CD4-positive, alpha-beta T cell treated with Interleukin-4 for 4 hours (primary cell): ENCODE data around the gene SHROOM2.
"Not testable (repeated sequence)": the region's sequence is repeated elsewhere in the genome, so short reads cannot be mapped to it uniquely, and the experiment has no call there.

Experiments used
- DNase-seq: peaks from one replicate; pipeline ENCODE4 v3.0.0-alpha.2; 2020

SHROOM2 gene, protein sequence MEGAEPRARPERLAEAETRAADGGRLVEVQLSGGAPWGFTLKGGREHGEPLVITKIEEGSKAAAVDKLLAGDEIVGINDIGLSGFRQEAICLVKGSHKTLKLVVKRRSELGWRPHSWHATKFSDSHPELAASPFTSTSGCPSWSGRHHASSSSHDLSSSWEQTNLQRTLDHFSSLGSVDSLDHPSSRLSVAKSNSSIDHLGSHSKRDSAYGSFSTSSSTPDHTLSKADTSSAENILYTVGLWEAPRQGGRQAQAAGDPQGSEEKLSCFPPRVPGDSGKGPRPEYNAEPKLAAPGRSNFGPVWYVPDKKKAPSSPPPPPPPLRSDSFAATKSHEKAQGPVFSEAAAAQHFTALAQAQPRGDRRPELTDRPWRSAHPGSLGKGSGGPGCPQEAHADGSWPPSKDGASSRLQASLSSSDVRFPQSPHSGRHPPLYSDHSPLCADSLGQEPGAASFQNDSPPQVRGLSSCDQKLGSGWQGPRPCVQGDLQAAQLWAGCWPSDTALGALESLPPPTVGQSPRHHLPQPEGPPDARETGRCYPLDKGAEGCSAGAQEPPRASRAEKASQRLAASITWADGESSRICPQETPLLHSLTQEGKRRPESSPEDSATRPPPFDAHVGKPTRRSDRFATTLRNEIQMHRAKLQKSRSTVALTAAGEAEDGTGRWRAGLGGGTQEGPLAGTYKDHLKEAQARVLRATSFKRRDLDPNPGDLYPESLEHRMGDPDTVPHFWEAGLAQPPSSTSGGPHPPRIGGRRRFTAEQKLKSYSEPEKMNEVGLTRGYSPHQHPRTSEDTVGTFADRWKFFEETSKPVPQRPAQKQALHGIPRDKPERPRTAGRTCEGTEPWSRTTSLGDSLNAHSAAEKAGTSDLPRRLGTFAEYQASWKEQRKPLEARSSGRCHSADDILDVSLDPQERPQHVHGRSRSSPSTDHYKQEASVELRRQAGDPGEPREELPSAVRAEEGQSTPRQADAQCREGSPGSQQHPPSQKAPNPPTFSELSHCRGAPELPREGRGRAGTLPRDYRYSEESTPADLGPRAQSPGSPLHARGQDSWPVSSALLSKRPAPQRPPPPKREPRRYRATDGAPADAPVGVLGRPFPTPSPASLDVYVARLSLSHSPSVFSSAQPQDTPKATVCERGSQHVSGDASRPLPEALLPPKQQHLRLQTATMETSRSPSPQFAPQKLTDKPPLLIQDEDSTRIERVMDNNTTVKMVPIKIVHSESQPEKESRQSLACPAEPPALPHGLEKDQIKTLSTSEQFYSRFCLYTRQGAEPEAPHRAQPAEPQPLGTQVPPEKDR (N-terminal part only)

DNA sequence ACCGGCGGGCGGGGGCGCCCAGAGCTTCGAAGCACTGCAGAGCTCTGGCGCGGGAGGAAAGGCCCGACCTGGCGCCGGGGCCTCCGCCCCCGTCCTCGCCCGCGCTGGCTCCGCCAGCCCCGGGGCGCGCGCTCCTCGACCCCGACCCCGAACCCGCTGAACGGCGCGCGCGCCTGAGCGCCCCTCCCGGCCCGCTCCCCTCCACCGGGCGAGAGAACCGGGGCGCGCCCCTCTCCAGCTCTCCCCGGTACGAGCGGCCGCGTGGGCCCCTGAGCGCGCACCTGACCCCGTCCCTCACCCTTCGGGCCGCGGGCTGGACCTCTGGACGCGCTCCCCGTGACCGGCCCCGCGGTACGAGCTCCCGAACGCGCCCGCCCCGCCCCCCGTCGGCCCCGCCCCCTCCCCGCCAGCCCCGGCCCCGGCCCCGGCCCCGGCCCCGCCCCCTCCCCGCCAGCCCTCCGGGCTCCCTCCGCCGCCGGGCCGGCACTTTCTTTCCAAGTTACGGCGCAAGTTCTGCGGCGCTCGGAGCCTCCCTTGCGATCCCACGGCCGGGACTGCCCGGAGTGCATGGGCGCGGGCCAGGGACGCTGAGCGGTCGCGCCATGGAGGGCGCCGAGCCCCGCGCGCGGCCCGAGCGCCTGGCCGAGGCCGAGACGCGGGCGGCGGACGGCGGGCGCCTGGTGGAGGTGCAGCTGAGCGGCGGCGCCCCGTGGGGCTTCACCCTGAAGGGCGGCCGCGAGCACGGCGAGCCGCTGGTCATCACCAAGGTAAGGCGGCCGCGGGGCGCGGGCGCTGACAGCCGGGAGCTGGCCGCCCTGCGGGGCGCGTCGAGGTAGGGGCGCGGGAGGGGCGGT is at the start of gene SHROOM2:
TSS of gene SHROOM2 (plus strand) at position 486 of the 854 bp plus-strand sequence. CDS start at position 603, 117 bp downstream.
- DNase-seq, result no peak

DNA sequence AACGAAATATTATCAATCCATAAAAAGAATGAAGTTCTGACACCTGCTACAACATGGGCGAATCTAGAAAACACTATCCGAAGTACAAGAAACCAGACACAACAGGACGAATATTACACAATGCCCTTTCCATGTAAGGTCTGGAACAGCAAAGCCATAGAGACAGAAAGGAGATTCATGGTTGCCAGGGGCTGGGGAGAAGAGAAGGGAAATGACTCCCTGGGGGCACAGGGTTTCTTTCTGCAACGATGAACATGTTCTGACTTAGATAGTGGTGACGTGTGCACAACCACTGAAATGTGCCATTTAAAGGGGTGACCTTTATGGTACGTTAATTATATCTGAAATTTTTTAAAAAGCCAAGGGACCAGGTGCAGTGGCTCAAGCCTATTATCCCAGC is 48.9 kb upstream of the SHROOM2 start:
- DNase-seq, result no peak

DNA sequence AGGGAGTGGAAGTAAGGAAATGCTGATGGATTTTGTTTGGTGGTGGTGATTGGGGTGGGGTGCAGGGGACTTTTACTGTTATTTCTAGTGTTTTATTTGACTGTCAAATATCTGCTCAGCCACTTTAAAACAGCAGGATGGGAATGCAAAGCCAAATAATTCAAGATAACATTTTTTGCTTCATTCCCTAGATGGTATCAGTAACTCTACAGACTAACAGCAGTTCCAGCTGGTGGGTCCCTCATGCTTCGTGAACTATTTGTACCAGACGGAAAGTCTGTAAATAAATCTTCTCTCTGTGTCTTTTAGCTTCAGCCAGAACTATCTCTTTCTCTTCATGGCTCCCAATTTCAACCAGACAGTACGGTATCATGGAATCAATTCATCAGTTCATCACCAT is 48.1 kb upstream of the SHROOM2 start:
- no peak for DNase-seq

DNA sequence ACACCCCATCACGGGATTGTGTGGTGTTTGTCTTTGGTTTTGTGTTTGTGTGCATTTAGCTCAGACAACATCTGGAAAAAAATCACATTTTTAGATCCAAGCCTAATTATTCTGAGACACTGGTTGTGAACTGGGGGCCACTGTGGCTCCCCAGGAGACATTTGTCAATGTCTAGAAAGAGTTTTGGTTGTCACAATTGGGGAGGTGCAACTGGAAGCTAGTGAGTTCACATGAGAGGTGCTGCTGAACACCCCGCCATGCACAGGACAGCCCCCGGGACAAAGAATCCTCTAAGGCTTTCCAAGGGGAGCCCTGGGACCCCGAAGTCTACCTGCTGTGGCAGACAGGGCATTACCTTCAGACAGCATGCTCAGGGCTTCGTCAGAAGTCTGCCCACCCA is 47.1 kb upstream of the SHROOM2 start:
- no peak for DNase-seq

DNA sequence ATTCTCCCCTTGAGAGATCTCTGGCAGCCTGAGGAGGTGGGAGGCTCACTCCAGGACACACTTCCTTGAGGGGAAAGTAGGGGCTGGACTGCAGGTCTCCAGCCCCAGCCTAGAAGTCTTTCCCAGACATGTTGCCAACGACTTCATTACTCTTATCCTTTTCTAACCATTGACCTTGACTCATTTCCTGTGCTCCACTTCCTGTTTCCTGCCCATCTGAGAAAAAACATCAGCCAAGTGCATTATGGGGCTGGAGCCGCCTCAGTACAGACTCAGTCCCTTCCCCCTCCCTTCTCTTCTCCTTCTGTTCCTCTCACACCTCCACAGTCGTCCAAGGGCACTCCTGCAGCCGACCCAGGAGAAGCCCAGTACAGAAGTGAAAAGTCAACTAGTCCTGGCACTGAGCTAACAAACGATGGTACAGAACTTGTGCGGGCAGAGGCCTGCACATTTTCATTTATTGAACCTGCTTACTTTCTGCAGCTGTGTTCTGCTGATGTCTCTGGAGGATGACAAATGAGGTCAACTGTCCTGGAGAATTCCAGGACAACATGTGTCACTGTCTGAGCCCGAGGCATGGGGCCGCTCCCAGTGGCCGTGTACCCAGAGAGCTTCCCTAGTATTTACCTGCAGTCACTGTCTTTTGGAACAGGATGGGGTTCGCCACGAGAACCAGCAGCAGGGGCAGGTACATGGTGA is 40.7 kb upstream of the SHROOM2 start:
- DNase-seq, result no peak

DNA sequence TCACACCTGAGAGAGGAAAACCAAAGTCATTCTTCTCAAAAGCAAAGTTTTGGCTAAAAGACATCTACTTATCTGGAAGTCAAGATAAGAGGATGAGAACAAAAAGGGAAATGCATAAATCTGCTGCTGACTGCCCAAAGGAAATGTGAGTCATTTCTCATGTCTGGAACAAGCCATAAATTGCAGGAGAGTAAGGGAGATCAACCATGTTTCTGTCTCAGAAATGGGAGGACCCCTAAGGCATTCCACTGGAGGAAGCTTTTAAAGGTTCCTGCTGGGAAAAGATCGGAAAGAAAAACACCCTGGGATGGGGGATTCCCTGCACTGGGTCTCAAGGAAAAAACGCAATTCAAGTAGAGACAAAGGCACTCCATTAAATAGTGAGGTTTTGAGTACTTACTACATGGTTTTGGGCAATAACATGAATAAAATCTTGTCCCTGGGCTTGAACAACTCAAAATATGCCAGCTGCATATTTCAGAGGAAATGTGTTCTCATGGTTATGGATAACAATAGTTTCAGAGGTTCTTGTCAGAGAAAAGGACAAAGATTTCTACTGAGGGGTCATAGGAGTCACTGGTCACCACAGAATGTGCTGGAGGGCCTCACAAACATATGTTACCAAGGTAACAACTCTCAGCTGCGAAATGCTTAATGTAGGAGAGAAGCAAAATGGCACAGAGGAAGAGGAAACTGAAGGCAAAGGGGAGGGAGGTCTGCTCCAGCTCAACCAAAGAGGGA is 39.9 kb upstream of the SHROOM2 start:
- no peak for DNase-seq

DNA sequence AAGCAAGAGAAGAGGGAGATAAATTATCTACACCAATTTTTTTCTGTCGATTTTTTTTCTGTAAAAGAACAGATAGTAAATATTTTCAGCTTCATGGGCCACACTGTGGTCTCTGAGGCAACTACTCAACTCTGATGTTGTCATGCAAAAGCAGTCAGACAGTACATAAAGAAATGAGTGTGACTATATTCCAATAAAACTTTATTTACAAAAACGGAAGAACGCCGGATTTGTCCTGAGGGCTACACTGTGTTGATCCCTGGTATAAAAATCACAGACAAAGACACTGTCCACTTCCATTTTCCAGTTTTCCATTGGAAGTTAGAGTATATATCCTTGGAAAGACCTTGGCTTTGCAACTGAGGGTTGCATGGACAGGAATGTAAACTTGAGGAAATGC is 38.6 kb upstream of the SHROOM2 start:
- no peak for DNase-seq

DNA sequence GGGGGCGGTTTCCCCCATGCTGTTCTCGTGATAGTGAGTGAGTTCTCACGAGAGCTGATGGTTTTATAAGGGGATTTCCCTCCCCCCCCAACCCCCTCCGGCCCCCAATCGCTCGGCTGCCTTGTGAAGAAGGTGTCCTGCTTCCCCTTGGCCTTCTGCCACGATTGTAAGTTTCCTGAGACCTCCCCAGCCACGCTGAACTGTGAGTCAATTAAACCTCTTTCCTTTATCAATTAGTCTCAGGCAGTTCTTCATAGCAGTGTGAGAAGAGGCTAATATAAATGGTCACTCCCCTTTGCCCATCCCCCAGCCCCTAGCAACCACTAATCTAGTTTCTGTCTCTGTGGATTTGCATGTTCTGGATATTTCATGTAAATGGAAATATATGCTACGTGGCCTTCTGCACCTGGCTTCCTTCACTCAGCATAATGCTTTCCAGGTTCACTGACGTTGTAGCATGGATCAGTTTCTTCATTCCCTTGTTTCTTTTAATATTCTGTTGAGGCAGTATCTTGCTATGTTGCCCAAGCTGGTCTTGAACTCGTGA is 37.0 kb upstream of the SHROOM2 start:
- DNase-seq, result no peak

DNA sequence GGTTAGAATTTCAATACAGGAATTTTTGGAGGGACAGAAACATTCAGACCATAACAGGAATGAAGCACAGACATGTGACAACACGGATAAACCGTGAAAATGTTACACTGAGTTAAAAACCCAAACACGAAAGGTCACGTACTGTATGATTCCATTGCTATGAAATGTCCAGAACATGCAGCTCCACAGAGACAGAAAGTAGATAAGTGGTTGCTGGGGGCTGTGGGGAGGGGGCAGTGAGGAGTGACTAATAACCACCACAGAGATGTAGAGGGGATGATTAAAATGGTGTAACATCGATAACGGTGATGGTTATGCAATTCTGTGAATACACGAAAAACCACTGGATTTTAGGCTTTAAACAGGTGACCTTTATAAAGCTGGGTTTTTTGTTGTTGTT is 28.9 kb upstream of the SHROOM2 start:
- DNase-seq, result no peak

DNA sequence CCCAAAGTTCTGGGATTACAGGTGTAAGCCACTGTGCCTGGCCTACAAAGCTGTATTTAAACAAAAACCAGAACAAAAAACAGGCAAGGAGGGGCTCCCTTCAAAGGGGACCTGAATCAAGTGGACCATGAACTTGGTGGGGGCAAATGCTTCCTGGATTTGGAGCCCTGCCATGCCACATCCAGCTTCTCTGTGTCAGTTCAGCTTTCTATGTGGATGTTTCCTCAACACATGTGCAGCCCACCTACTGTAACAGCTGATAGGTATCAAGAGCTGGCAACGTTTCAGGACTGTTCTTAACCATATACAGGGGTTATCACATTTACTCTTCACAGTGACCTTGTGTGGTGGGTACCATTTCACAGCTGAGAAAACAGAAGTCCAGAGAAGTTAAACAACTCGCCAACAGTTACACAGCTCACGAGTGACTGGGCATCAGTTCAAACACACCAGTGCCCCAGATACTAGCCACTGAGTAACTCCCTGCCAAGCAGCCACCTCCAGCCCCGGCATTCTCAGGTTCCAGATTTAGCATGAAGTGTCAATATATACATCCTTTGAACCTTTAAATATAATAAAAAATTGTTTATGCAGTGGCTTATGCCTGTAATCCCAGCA is 28.1 kb upstream of the SHROOM2 start:
- no peak for DNase-seq

DNA sequence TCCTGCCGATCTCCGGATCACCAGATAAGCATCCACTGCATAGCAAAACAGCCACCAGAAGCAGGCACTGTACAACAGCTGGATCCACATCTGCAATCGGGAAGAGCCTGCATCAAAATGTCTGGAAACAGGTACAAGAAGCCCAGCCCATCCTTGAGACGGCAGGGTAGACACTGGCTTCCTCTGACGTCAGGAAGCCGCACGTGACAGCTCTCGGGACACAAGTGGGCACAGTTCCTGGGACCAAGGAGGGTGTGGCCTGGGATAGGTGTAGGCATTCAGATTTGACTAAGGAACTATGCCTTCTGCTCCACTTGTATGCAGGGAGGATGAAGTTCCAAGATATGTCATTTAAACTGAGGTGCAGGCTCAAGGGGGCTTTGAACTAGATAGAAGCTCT is 26.9 kb upstream of the SHROOM2 start:
- DNase-seq, result no peak

DNA sequence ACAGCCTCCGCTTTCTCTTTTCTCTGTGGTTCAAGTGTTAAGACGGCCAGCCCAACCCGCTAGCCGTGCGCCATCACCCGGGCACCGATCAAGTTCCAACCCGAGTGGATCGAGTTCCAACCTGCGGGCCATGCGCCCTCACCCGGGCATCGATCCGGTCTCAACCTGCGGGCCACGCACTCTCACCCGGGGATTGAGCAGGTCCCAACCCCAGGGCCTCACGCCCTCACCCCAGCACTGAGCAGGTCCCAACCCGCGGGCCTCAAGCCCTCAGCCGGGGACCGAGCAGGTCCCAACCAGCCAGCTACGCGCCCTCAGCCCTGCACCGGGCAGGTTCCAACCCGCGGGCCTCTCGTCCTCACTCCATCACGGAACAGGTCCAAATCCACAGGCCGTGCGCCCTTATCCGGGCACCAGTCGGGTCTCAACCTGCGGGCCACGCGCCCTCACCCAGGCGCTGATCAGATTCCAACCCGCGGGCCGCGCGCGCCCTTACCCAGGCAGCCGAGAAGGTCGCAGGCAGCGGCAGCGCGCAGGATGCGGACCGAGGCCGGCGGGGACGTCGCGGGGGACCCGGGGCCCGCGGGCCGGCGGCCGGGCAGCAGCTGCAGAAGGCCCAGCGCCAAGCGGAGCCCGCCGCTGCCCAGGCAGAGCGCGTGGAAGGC is 21.0 kb upstream of the SHROOM2 start:
- DNase-seq, result no peak

DNA sequence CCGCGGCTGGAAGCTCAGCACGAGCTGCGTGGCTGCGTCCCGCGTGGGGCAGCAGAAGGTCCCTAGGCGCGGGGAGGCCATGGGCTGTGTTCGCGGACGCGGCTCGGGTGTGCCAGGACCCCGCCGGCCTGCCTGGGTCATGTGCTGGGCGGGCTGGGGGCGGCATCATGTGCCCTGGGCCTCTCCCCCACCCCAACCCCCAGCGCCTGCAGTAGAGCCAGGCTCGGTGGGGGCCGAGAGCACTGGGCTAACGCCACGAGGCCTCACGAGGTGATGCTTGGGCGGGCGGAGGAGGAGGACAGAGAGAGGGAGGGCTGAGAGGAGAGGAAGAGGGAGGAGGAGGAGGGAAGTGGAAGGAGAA is 20.5 kb upstream of the SHROOM2 start, which contains the start of gene GPR143:
TSS of gene GPR143 (minus strand) at position 111 of the 361 bp plus-strand sequence. CDS start at position 81, 30 bp downstream.
- no peak for DNase-seq

DNA sequence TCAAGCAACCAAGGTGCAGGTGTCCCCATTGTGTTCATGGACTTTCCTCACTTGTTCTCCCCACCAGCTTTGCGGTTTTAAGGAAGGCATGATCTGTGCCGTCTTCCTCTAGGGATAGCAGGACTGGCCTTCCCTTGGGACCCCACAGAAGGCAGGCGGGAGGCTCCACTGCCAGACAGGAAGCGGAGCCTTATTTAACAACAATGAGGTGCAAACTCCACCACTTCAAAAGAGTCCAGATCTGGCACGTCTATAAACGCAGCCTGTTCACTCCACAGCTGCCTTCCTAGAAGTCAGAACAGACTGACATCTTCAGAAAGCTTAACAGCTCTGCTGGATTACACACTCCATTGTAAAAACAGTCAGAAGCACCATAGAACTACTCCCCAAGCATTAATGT is 18.9 kb upstream of the SHROOM2 start:
- no peak for DNase-seq

DNA sequence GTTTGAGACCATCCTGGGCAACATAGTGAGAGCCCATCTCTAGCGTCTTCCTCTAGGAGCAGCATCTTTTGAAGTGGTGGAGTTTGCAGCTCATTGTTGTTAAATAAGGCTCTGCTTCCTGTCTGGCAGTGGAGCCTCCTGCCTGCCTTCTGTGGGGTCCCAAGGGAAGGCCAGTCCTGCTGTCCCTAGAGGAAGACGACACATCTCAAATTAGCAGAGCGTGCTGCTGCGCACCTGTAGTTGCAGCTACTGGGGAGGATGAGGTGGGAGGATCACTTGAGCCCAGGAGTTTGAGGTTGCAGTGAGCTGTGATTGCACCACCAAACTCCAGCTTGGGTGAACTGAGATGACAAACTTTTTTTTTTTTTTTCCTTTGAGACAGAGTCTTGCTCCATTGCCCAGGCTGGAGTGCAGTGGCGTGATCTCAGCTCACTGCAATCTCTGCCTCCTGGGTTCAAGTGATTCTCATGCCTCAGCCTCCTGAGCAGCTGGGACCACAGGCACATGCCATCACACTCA is 17.8 kb upstream of the SHROOM2 start:
- DNase-seq, result not testable (repeated sequence)

DNA sequence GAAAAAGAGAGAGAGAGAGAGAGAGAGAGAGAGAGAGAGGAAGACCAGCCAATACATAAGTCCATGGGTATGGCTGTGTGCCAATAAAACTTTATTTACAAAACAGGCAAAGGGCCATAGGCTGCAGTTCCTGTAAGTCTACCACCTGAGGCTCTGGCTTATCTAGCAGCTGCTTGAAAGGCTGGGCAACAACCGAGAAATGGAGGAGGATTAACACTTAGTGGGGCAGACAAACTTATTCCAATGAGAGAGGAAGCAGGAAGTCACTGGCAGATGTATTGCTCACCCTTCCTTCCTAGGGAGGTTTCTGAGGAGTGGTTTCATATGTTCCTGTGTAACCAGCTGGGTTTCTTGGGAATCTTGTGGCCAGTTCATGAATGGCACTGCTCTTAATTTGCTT is 15.9 kb upstream of the SHROOM2 start:
- DNase-seq, result no peak

DNA sequence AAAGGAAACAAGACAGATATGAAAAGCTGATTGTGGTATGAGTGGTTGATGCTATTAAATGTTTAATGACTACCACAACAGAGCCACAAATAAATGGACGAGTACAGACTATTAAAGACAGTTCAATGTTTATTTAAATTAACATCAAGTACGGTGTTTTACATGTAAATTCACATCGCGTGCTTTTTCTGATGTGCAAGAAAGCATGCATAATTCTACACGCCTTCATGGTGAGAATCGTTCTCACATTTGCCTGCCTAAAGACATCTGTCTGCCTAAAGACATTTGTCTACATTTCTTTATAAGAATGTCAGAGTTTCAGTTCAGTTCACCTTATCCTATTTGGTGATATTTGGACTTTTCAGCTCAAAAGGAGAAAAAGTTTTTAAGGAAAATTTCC is 13.3 kb upstream of the SHROOM2 start:
- DNase-seq, result no peak

DNA sequence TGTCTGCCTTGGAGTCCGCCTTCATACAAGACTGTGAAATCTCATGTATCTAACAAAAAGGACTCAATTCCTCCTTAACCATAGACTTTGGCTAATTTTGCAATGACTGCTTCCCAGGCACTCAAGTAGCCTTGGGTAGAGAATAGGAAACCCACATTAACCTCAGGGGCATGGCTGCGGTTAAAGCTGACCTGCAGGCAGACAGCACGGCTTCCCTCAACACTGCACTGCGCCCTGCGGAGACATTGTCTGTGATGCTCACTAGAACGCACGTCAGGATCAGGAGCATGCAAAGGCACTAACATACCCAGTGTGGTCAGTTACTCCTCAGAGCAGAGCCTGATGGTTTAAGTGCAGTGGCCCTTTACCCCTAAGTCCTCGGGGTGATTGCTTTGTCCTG is 10.3 kb upstream of the SHROOM2 start:
- DNase-seq, result no peak

DNA sequence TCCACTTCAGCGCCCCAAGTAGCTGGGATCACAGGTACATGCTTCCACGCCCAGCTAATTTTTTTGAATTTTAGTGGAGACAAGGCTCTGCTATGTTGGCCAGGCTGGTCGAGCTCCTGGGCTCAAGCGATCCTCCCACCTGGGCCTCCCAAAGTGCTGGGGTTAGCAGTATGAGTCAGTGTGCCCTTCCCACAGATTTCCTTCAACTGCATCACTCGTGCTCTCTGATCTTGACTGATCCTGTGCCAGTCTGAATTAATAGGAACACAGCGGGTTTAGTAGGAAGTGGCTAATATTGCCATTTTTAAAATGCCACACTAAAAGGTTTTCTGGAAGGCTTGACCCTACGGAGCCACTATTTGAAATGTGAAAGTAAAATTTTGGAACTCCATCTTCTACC is 4.3 kb upstream of the SHROOM2 start:
- no peak for DNase-seq
